Stomach (tissue), 9 donors: ENCODE results near the gene ANKRD35. TPM values are rescaled to one million over a fixed set of nuclear protein-coding genes. Genes with fewer than 3 reads are reported as not detected.

ENCODE experiments used
- DNase-seq, 2 donors: peaks; one replicate each; pipeline versions ENCODE4 v3.0.0 to v3.0.0-alpha.2; 2013 to 2019
- H3K27ac ChIP-seq, 5 donors: fragments of 200-600 bp in 4 of 5; sonication (generic) in 4 of 5; one replicate each; pipeline ENCODE4 v1.5.1; 2013 to 2019; ENCODE audit warnings: mild to moderate bottlenecking in 1 of 5, moderate library complexity in 1 of 5
- H3K27me3 ChIP-seq, 3 donors: fragments of 200-600 bp; sonication (generic); one replicate each; pipeline ENCODE4 v1.5.1; 2017 to 2019; ENCODE audit warnings: mixed run types in 1 of 3
- H3K36me3 ChIP-seq, 4 donors: fragments of 200-600 bp; sonication (generic); 1 replicate in 3 of 4; 2 replicates in 1 of 4; pipeline ENCODE4 v1.5.1; 2016 to 2019
- H3K4me1 ChIP-seq, 4 donors: fragments of 200-600 bp; sonication (generic); one replicate each; pipeline ENCODE4 v1.5.1; 2016 to 2019
- H3K4me3 ChIP-seq, 4 donors: fragments of 200-600 bp; sonication (generic) in 3 of 4; one replicate each; pipeline ENCODE4 v1.5.1; 2016 to 2019; ENCODE audit warnings: mild to moderate bottlenecking in 1 of 4
- H3K9me3 ChIP-seq, 4 donors: fragments of 200-600 bp; sonication (generic); one replicate each; pipeline ENCODE4 v1.5.1; 2016 to 2019
- CTCF ChIP-seq, 7 experiments: fragments of 450-650 bp in 4 of 7; fragments of 200-600 bp in 3 of 7; sonication (generic) in 3 of 7; IDR thresholded peaks; one replicate each; pipeline ENCODE4 v1.5.1; 2016 to 2019; ENCODE audit warnings: antibody characterized with exemption in 7 of 7, control low read depth in 2 of 7, mild to moderate bottlenecking in 1 of 7
- EP300 ChIP-seq: sonication (generic); formaldehyde crosslinking; IDR thresholded peaks from one replicate; pipeline ENCODE4 v1.6.1; 2017; ENCODE audit warnings: antibody characterized with exemption
- POLR2A ChIP-seq, 4 donors: fragments of 450-650 bp; IDR thresholded peaks; one replicate each; pipeline ENCODE4 v1.6.1; 2016; ENCODE audit warnings: antibody characterized with exemption in 4 of 4, control low read depth in 2 of 4, mild to moderate bottlenecking in 1 of 4, moderate library complexity in 1 of 4
- POLR2AphosphoS5 ChIP-seq, 3 donors: sonication (generic); formaldehyde crosslinking; IDR thresholded peaks; one replicate each; pipeline ENCODE4 v1.6.1; 2016; ENCODE audit warnings: antibody characterized with exemption in 3 of 3
- WGBS, 5 donors: extraction: QIAGEN DNeasy Blood & Tissue Kit in 3 of 5; methylation state at CpG; one replicate each; pipeline versions ENCODE4 v1.1.5 to v1.1.7; 2013 to 2018; 5-methylcytosine and 5-hydroxymethylcytosine counted together
- intact Hi-C: fragments of 100-400 bp; cut with DNase I; formaldehyde crosslinking; loops from one replicate; pipeline ENCODE4 v1.15.1; 2023; ENCODE audit warnings: low total_unique reads
- polyA plus RNA-seq, 3 donors: library from polyadenylated mRNA; stranded (reverse); fragments of 200-250 nt; gene quantifications; one replicate each; pipeline ENCODE4 v1.2.3, GENCODE V29; 2013
- total RNA-seq, 5 donors: library from RNA; depleted of rRNA; stranded (reverse); fragments of >200 nt; gene quantifications; one replicate each; pipeline versions ENCODE4 v1.1.0 to v1.2.3, GENCODE V29; 2014 to 2016
- donor health status: healthy with polysubstance abuse.
- donor health status: Bipolar disorder and iron deficiency.
- donor health status: healthy.

The ANKRD35 gene
- total and polyA plus RNA-seq, 8 donors, result 0.58 to 10.0 (median 3.5) TPM; not detected in 2

GRCh38 chr1:145847827-145848226 is 37.8 kb downstream of the ANKRD35 start:
- 68 to 81% (median 72%) methylated on average over 3 of the region's 3 CpGs for WGBS, 5 donors
- TF ChIP-seq CTCF (IDR thresholded peaks at IDR 0.05), result no peak
- intact Hi-C loops, result loop anchor here (5.0 kb wide), 1 partner anchor 169 kb away; no protein-coding TSS in a partner anchor
- H3K4me3 ChIP-seq, result no peak overlapping the region
- H3K4me1 ChIP-seq, result peaks cover 11 to 21% (median 19%) of the 10 kb centered on the region in 4 donors
- no peak overlapping the region for H3K27ac ChIP-seq
- H3K27me3 ChIP-seq, result no peaks in the 10 kb centered on the region
- peaks cover 31 to 62% (median 58%) of the 10 kb centered on the region in 4 donors for H3K36me3 ChIP-seq
- DNase-seq, result no peak
- no peaks in the 10 kb centered on the region for H3K9me3 ChIP-seq

- no peaks in the 10 kb centered on the region for H3K9me3 ChIP-seq
- H3K4me1 ChIP-seq, result peaks cover 11 to 21% (median 19%) of the 10 kb centered on the region in 4 donors
- TF ChIP-seq POLR2AphosphoS5 (IDR thresholded peaks at IDR 0.05), result no peak
- TF ChIP-seq CTCF (IDR thresholded peaks at IDR 0.05), result peak in 5 of 7 experiments; percentile 33 to 70 (median 38)
- peak in 1 of 2 donors; percentile 69 for DNase-seq
- WGBS, 5 donors, result 54 to 80% (median 63%) methylated on average over 3 of the region's 3 CpGs
- H3K4me3 ChIP-seq, result peak overlapping the region; percentile 51 to 59 (median 58)
- intact Hi-C loops, result loop anchor here (5.0 kb wide), 1 partner anchor 171 kb away; no protein-coding TSS in a partner anchor
- H3K27ac ChIP-seq, result peak overlapping the region in 4 of 5 donors; percentile 72 to 83 (median 81)
- H3K27me3 ChIP-seq, result no peaks in the 10 kb centered on the region
- H3K36me3 ChIP-seq, result peaks cover 30 to 62% (median 58%) of the 10 kb centered on the region in 4 donors
These were observed 39.5 kb downstream of the ANKRD35 start for GRCh38 chr1:145846201-145846612.

- peak; percentile 84 to 93 for DNase-seq
- H3K36me3 ChIP-seq, result peaks cover 30 to 62% (median 58%) of the 10 kb centered on the region in 4 donors
- no peaks in the 10 kb centered on the region for H3K27me3 ChIP-seq
- 1 to 3% (median 1%) methylated on average over 29 to 50 of the region's 50 CpGs for WGBS, 5 donors
- peak within 1 kb of the TSS; percentile 71 to 83 (median 80) for H3K27ac ChIP-seq
- H3K9me3 ChIP-seq, result no peaks in the 10 kb centered on the region
- TF ChIP-seq EP300 (no peak), POLR2AphosphoS5 (IDR thresholded peaks at IDR 0.05) (peak in 1 of 3 donors; percentile 75), POLR2A (IDR thresholded peaks at IDR 0.05) (no peak), CTCF (IDR thresholded peaks at IDR 0.05) (peak in 5 of 7 experiments; percentile 76 to 90 (median 82))
- peak within 1 kb of the TSS; percentile 51 to 59 (median 58) for H3K4me3 ChIP-seq
- intact Hi-C loops, result loop anchor here (5.0 kb wide), 1 partner anchor 172 kb away; no protein-coding TSS in a partner anchor
- peaks cover 11 to 21% (median 19%) of the 10 kb centered on the region in 4 donors for H3K4me1 ChIP-seq
These were observed 40.0 kb downstream of the ANKRD35 start, which contains the start of gene NUDT17 for GRCh38 chr1:145845514-145846161. Gene NUDT17, plus strand, starts transcription at chr1:145845630. Its CDS starts 11 bp downstream, at chr1:145845641.

GRCh38 chr1:145845144-145845513 is 40.5 kb downstream of the ANKRD35 start:
- intact Hi-C loops, result loop anchor here (5.0 kb wide), 1 partner anchor 172 kb away; no protein-coding TSS in a partner anchor
- H3K27ac ChIP-seq, result peak overlapping the region in 4 of 5 donors; percentile 72 to 83 (median 81)
- H3K36me3 ChIP-seq, result peaks cover 30 to 62% (median 58%) of the 10 kb centered on the region in 4 donors
- TF ChIP-seq EP300 (no peak), POLR2A (IDR thresholded peaks at IDR 0.05) (no peak), CTCF (IDR thresholded peaks at IDR 0.05) (no peak), POLR2AphosphoS5 (IDR thresholded peaks at IDR 0.05) (no peak)
- no peaks in the 10 kb centered on the region for H3K9me3 ChIP-seq
- peak overlapping the region; percentile 51 to 59 (median 58) for H3K4me3 ChIP-seq
- no peaks in the 10 kb centered on the region for H3K27me3 ChIP-seq
- WGBS, 5 donors, result 5 to 9% (median 7%) methylated on average over 4 of the region's 4 CpGs
- no peak for DNase-seq
- peaks cover 11 to 21% (median 19%) of the 10 kb centered on the region in 4 donors for H3K4me1 ChIP-seq
